GM10266 (cell line): ENCODE data around the gene HNRNPLL.
A peak's percentile ranks its signal among the peaks of the same experiment; 100 is the strongest.

Source experiments
- DNase-seq: peaks from one replicate; pipeline ENCODE4 v3.0.0; 2012; ENCODE audit errors: extremely low spot score
- CTCF ChIP-seq: IDR thresholded peaks from 2 replicates; pipeline ENCODE4 v1.5.1; 2012; ENCODE audit warnings: mild to moderate bottlenecking, low read depth; ENCODE audit not compliant: control insufficient read depth, insufficient read depth; ENCODE audit errors: missing control alignments

Gene HNRNPLL

GRCh38 chr2:38636069-38636468, 33.3 kb upstream of the HNRNPLL start:
- TF ChIP-seq CTCF = no peak
- DNase-seq = no peak

GRCh38 chr2:38635139-38635538, 32.4 kb upstream of the HNRNPLL start:
- TF ChIP-seq CTCF = no peak

GRCh38 chr2:38634684-38635083, 32.0 kb upstream of the HNRNPLL start:
- no peak for TF ChIP-seq CTCF
- peak; percentile 73 for DNase-seq

More at GRCh38 chr2:38635139-38635538, 32.4 kb upstream of the HNRNPLL start:
- DNase-seq = no peak

GRCh38 chr2:38633895-38634294, 31.2 kb upstream of the HNRNPLL start:
- DNase-seq = no peak
- no peak for TF ChIP-seq CTCF

- no peak for TF ChIP-seq CTCF
- DNase-seq = no peak
These were observed 30.3 kb upstream of the HNRNPLL start for GRCh38 chr2:38632980-38633379.

- no peak for TF ChIP-seq CTCF
These were observed 29.2 kb upstream of the HNRNPLL start for GRCh38 chr2:38631976-38632375.

GRCh38 chr2:38629684-38630083, 27.0 kb upstream of the HNRNPLL start:
- no peak for TF ChIP-seq CTCF
- DNase-seq = no peak

More at GRCh38 chr2:38631976-38632375, 29.2 kb upstream of the HNRNPLL start:
- no peak for DNase-seq
